Measurements from ENCODE around the gene LYZL4.
A peak's percentile ranks its signal among the peaks of the same experiment; 100 is the strongest.

LYZL4 gene

GRCh38 chr3:42410370-42411131, at the start of gene LYZL4:
Gene LYZL4 (minus strand): TSS chr3:42410610. CDS start chr3:42407251, 3,359 bp downstream.
- no peak for DNase-seq

GRCh38 chr3:42459151-42459550, 48.7 kb upstream of the LYZL4 start:
- DNase-seq, result no peak

GRCh38 chr3:42456211-42456610, 45.8 kb upstream of the LYZL4 start:
- DNase-seq, result no peak

- DNase-seq, result no peak
Observed at GRCh38 chr3:42451546-42452230, 41.3 kb upstream of the LYZL4 start.

GRCh38 chr3:42451116-42451515, 40.7 kb upstream of the LYZL4 start:
- no peak for DNase-seq

- no peak for DNase-seq
Observed at GRCh38 chr3:42450567-42450966, 40.2 kb upstream of the LYZL4 start.

DNA sequence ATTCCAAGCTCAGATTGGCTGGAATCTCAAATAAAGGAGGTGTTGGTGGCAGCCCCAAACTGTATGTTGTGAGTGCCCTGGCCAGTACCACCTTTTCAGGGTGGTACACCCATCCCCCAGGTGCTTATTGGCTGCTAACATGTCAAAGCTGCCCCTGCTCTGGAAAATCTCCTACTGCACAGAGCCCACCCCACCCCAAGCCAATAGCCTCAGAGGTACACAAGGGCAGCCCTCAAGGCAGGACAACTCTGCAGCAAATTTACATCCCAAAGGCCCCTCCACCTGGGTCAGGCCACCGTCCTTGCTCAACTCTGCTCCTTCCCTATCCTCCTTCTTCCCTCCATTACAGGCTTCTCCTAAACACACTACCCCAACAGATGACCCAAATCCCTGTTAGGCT, 37.1 kb upstream of the LYZL4 start:
- DNase-seq, result no peak

DNA sequence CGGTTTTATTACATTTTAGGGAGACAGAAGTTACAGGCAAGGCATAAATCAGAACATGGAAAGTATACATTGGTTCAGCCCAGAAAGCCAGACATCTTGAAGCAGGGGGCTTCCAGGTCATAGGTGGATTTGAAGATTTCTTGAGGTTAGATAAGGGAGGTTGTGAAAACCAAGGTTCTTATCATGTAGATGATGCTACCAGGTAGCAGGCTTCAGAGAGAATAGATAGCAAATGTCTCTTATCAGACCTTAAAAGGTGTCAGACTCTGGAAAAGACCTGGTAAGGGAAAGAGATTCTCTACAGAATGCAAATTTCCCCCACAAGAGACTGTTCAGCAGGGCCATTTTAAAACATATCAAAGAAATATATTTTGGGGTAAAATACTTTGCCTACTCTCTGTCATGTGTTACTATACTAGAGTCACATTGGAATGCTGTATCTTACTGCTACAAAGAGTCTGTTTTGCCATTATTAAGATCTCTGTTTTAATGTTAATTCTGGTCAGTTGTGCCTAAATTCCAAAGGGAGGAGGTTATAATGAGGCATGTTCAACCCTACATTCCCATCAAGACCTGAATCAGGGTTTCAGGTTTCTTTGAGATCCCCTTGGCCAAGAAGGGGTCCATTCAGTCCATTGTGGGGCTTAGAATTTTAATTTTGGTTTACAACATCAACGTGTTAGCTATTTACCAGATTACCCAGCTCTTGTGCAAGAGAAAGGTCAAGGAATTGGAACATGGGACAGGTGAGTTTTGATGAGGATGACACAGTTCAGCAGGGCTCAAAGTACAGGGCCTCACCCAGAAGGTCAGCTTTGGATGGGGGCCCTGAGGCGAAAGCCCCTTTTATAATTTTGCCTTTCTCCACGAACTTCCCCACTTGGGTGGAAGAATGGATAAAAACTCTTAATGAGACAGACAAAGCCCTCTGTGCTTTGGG, 36.0 kb upstream of the LYZL4 start:
- no peak for DNase-seq

DNA sequence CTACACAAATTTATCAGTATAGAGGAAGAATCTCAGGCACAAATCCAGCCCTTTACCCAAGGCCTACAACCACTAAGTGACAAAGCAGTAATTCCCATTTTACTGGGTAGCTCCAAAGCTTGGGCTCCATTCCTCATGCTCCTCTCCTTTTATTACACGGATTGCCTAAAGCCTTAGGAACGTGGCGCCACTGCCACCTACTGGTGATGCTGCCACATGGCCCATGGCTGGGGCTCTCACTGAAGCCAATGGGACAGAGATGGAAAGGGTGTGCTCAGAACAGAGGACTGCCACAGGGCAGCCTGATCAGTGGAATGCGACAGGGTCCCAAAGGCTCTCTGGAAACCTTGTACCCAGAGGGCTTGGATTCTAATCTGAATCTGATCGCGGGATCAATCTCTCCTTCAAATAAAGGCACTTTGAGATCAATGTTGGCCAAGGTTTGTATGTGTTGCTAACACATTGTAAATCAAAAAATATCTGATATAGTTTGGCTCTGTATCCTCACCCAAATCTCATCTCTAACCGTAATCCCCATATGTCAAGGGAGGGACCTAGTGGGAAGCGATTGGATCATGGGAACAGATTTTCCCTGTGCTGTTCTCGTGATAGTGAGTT, 33.5 kb upstream of the LYZL4 start:
- peak; percentile 82 for DNase-seq

DNA sequence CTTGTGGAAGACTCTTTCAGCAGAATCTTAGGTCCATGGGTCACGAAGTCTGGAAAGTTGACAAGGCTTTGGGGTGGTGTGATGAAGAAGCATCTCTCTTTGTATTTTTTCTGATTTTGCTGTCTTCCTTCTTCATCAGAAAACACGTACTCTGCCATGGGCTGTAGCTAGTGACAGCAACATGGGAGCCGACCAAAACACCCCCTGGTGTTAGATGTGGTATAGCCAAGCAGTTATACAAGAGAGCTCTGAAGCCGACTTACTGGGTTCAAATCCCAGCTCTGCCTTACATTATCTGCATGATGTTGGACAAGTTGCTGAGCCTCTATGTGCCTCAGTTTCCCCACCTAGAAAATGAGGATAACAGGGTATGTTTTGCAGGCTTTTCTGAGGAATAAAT, 32.9 kb upstream of the LYZL4 start:
- DNase-seq, result no peak

DNA sequence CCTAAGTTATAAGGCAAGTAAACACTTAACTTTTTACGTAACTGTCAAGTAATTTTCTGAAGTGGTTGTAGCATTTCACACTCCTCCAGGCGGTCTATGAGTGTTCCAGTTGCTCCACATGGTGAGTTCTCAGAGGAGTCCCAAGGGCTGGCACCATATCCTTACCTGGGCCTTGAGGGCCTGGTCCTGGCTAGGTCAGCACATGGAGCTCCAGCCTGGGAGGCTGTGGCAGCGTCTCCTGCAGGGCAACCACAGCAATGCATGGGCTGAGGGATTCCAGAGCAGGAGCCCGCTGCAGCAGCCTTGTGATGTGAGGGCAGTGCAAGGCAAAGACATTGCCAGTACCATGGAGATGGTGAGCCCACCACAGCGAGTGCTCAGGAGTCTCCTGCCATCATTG, 32.2 kb upstream of the LYZL4 start:
- DNase-seq, result no peak

GRCh38 chr3:42441791-42442190, 31.4 kb upstream of the LYZL4 start:
- DNase-seq, result no peak

DNA sequence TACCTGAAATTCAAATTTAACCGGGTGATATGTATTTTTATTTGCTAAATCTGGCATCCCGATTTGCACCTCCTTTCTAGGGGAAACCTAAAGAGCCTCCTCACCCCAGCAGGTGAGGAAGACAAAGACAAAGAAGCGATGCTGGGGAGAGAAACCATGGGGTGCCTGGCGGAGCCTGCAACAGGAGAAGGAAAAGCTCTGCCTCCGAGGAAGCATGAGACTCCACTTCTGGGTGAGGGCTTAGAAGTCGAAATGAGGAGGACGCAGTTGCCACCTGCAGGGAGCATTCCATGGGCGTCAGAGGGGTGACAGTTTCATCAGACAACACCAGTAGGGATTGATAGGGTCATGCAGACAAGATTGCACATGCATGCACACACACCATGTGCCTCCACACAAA, 30.5 kb upstream of the LYZL4 start:
- no peak for DNase-seq

DNA sequence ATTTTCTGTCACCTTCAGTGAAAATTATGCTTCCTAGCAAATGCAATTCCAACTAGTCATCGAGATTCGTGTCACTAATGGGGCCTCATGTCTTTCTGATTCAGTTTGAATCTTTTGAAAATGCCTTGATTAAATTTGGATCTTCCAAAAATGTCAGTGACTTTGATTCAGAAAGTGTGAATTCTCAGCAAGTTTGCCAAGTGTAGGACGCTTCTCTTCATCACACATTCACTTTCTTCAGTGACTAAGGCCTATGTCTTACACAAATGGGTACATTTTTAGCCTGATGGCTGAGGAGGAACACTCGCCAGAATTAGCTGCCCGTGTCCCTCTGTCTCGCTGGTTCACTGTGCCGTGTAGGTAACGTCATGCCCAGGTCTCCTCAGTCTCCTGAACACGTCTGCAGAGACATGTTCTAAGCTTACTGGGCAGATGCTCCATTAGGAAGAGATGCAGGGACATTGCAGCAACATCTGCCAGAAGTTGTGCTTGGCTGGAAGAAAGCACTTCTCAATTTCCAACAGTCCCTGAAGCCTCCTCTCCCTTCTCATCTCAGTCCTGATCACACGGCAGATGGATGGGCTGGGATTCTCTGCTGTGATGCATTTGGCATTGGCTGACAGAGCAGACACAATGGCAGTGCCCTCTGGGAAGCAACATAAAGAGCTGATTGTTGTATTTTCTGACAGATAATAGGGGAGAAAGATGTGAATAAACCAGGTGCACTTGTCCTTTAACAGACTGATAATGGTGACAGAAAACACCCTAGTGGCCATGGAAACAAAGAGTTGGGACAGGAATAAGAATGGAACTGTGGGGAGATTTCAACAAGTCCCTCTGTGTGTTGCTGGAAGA, 29.1 kb upstream of the LYZL4 start:
- no peak for DNase-seq

- no peak for DNase-seq
Observed at GRCh38 chr3:42438758-42439157, 28.3 kb upstream of the LYZL4 start.

DNA sequence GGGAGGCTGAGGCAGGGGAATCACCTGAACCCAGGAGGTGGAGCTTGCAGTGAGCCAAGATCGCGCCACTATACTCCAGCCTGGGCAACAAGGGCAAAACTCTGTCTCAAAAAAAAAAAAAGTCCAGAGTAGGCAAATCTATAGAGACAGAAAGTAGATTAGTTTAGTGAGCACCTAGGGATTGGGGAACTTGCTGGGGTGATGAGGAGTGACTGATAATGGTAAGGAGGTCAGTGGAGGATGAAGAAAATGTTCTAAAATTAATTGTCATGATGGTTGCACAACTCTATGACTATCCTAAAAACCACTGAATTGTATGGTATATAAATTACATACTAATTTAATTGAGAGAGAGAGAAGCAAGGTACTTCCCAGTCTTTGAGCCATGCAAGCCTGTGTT, 27.8 kb upstream of the LYZL4 start:
- no peak for DNase-seq

DNA sequence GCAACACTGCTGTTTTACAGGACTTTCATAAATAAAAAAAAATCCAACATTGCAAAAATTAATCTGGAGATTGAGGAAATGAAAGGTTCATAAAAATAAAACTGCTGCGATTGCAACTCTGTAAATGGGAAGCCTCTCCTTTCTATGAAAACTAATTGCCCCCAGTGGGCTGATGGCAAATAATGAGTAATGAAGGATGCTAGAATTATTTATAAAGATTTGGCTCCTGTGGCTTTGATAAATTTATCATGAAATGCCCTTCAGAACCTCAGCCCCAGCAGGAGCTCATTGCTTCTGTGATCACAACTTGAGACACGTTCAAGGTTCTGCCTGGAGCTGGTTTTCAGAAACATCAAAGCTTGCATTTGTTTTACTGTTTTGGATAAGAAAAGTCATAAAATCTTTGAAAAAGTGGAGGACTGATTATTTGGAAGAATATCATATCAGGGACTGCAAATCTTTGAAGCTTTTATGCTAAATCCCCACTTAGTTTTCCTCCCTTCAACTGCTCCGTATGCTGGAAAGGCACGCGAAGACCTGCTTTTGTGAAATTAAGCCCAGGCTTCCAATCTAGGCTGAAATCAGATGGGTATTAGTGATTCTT, 24.5 kb upstream of the LYZL4 start:
- no peak for DNase-seq

- no peak for DNase-seq
Observed at GRCh38 chr3:42432485-42432884, 22.1 kb upstream of the LYZL4 start.

GRCh38 chr3:42430781-42431532, 20.5 kb upstream of the LYZL4 start:
- no peak for DNase-seq

DNA sequence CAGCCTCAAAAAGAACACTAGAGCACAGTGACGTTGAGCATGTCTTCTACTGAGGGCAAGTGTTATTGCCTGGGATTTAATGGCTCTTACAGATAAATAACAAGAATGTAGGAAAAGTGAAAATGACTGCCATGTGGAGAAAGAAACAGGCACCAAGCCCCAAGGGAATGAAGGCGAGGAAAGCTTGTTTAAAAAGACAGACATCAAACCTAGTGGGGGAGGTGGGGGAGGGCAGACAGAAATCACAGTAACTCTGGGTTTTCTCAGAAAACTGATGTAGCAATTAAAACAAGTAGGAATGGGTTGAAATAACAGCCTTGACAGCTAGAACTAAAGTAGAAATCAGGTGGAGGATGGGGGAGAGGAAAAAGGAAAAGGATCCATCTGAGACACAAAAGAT, 18.4 kb upstream of the LYZL4 start:
- no peak for DNase-seq
